Retinal pigment epithelial cell (primary cell): ENCODE results near the gene CADPS.

ENCODE experiments used
- DNase-seq: peaks from one replicate; pipeline ENCODE4 v3.0.0-alpha.2; 2010; ENCODE audit warnings: low read depth
- H3K4me3 ChIP-seq: 2 replicates; pipeline ENCODE4 v1.5.1; 2011; ENCODE audit warnings: mild to moderate bottlenecking, low read length, control low read depth, moderate library complexity
- CTCF ChIP-seq: conservative IDR thresholded peaks from 2 replicates; pipeline ENCODE4 v1.5.1; 2011; ENCODE audit warnings: low read depth, low read length, control low read depth, inconsistent platforms

The CADPS gene

GRCh38 chr3:62874711-62875557 lies at the start of gene CADPS:
TSS of gene CADPS (minus strand) at chr3:62875416. CDS start at chr3:62875029, 387 bp downstream.
- H3K4me3 ChIP-seq, result peak within 1 kb of the TSS; percentile 44
- TF ChIP-seq CTCF, result no peak

GRCh38 chr3:62923066-62923465 lies 47.9 kb upstream of the CADPS start:
- H3K4me3 ChIP-seq, result no peak overlapping the region
- no peak for TF ChIP-seq CTCF
- no peak for DNase-seq

More at GRCh38 chr3:62874711-62875557, at the start of gene CADPS:
- no peak for DNase-seq

GRCh38 chr3:62922326-62922725 lies 47.1 kb upstream of the CADPS start:
- DNase-seq, result no peak
- no peak overlapping the region for H3K4me3 ChIP-seq
- no peak for TF ChIP-seq CTCF

- TF ChIP-seq CTCF, result no peak
- no peak overlapping the region for H3K4me3 ChIP-seq
- DNase-seq, result no peak
Measured at GRCh38 chr3:62920466-62920784, 45.2 kb upstream of the CADPS start.

GRCh38 chr3:62919784-62920465 lies 44.7 kb upstream of the CADPS start:
- H3K4me3 ChIP-seq, result no peak overlapping the region
- no peak for TF ChIP-seq CTCF
- DNase-seq, result no peak

- no peak for TF ChIP-seq CTCF
- no peak overlapping the region for H3K4me3 ChIP-seq
- no peak for DNase-seq
Measured at GRCh38 chr3:62918777-62919176, 43.6 kb upstream of the CADPS start.

GRCh38 chr3:62918131-62918530 lies 42.9 kb upstream of the CADPS start:
- no peak overlapping the region for H3K4me3 ChIP-seq
- no peak for TF ChIP-seq CTCF
- DNase-seq, result no peak
